Activated B cell treated with CpG ODN at 0.5 μM for 24 hours (primary cell): ENCODE measurements around the gene GREB1L. TPM values are rescaled to one million over a fixed set of nuclear protein-coding genes. Genes with fewer than 3 reads are reported as not detected.

Source experiments
- ATAC-seq: fragments of 200-7000 bp; cut with Tn5 transposase; one replicate; pipeline ENCODE4 v1.10.0; 2021; ENCODE audit warnings: low read depth, mild to moderate bottlenecking, moderate library complexity
- CTCF ChIA-PET: fragments of 350-600 bp; sonication (Branson Sonifier 250); formaldehyde crosslinking; loops from one replicate; lab custom pipeline; 2021; ENCODE audit warnings: antibody characterized with exemption; lab: Charles Lee
- POLR2A ChIA-PET: fragments of 350-600 bp; sonication (Branson Sonifier 250); formaldehyde crosslinking; loops from one replicate; lab custom pipeline; 2021; ENCODE audit warnings: antibody characterized with exemption; lab: Charles Lee
- DNase-seq: peaks from one replicate; pipeline ENCODE4 v3.0.0; 2022
- H3K27ac Mint-ChIP-seq: one replicate; pipeline ENCODE4 v1.8.0; 2020; ENCODE audit warnings: mixed read lengths
- H3K27me3 Mint-ChIP-seq: one replicate; pipeline ENCODE4 v1.8.0; 2021; ENCODE audit warnings: mixed read lengths
- H3K36me3 Mint-ChIP-seq: one replicate; pipeline ENCODE4 v1.8.0; 2021; ENCODE audit warnings: low read depth, mixed read lengths
- H3K4me1 Mint-ChIP-seq: one replicate; pipeline ENCODE4 v1.8.0; 2021; ENCODE audit warnings: mixed read lengths
- H3K4me3 Mint-ChIP-seq: one replicate; pipeline ENCODE4 v1.8.0; 2020; ENCODE audit warnings: mild to moderate bottlenecking, mixed read lengths
- H3K9me3 Mint-ChIP-seq: one replicate; pipeline ENCODE4 v1.8.0; 2020; ENCODE audit warnings: mixed read lengths
- intact Hi-C: fragments of 100-400 bp; cut with micrococcal nuclease; formaldehyde crosslinking; loops from one replicate; pipeline ENCODE4 v1.15.1; 2024
- total RNA-seq: library from RNA; stranded (reverse); gene quantifications from 2 replicates; pipeline ENCODE4 v1.2.3, GENCODE V29; 2022
- TF ChIP-seq, protein P1 (sequence below): fragments of 200-600 bp; IDR thresholded peaks from one replicate; pipeline ENCODE4 v1.8.0; 2022; ENCODE audit warnings: antibody characterized with exemption, mild to moderate bottlenecking

Gene GREB1L
- total RNA-seq, 1 donor from 2014 or later: not detected

- CTCF ChIA-PET: no interaction called here
- intact Hi-C loops: no loop called here
Observed at GRCh38 chr18:21218862-21219261, 23.2 kb upstream of the GREB1L start.

DNA sequence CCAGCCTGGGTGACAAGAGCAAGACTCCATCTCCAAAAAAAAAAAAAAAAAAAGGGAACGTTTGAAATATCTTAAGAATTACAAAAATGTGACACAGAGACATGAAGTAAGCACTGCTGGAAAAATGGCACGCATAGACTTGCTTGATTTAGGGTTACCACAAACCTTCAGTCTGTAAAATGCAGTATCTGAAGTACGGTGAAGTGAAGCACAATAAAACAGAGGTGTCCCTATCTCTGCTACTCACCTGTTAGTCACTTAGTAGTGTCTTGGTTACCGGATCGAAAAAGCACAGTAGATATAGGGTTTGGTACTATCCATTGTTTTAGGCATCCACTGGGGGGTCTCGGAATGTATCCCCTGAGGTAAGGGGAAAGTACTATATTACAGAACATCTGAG lies 11.6 kb upstream of the GREB1L start:
- no peaks in the 10 kb centered on the region for H3K9me3 Mint-ChIP-seq
- POLR2A ChIA-PET: no interaction called here
- ATAC-seq: no peak
- TF ChIP-seq, protein P1, sequence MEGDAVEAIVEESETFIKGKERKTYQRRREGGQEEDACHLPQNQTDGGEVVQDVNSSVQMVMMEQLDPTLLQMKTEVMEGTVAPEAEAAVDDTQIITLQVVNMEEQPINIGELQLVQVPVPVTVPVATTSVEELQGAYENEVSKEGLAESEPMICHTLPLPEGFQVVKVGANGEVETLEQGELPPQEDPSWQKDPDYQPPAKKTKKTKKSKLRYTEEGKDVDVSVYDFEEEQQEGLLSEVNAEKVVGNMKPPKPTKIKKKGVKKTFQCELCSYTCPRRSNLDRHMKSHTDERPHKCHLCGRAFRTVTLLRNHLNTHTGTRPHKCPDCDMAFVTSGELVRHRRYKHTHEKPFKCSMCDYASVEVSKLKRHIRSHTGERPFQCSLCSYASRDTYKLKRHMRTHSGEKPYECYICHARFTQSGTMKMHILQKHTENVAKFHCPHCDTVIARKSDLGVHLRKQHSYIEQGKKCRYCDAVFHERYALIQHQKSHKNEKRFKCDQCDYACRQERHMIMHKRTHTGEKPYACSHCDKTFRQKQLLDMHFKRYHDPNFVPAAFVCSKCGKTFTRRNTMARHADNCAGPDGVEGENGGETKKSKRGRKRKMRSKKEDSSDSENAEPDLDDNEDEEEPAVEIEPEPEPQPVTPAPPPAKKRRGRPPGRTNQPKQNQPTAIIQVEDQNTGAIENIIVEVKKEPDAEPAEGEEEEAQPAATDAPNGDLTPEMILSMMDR: no peak
- no peak overlapping the region for H3K27ac Mint-ChIP-seq
- CTCF ChIA-PET: no interaction called here
- no peak overlapping the region for H3K4me3 Mint-ChIP-seq
- no peaks in the 10 kb centered on the region for H3K27me3 Mint-ChIP-seq
- H3K36me3 Mint-ChIP-seq: no peaks in the 10 kb centered on the region
- no peaks in the 10 kb centered on the region for H3K4me1 Mint-ChIP-seq
- no peak for DNase-seq
- intact Hi-C loops: no loop called here

More at GRCh38 chr18:21218862-21219261, 23.2 kb upstream of the GREB1L start:
- Mint-ChIP-seq H3K4me3 (no peak overlapping the region), H3K36me3 (no peaks in the 10 kb centered on the region), H3K9me3 (no peaks in the 10 kb centered on the region), H3K4me1 (no peaks in the 10 kb centered on the region), H3K27ac (no peak overlapping the region), H3K27me3 (no peaks in the 10 kb centered on the region)
- TF ChIP-seq, protein P1: no peak
- POLR2A ChIA-PET: no interaction called here
- ATAC-seq (no peak), DNase-seq (no peak)

DNA sequence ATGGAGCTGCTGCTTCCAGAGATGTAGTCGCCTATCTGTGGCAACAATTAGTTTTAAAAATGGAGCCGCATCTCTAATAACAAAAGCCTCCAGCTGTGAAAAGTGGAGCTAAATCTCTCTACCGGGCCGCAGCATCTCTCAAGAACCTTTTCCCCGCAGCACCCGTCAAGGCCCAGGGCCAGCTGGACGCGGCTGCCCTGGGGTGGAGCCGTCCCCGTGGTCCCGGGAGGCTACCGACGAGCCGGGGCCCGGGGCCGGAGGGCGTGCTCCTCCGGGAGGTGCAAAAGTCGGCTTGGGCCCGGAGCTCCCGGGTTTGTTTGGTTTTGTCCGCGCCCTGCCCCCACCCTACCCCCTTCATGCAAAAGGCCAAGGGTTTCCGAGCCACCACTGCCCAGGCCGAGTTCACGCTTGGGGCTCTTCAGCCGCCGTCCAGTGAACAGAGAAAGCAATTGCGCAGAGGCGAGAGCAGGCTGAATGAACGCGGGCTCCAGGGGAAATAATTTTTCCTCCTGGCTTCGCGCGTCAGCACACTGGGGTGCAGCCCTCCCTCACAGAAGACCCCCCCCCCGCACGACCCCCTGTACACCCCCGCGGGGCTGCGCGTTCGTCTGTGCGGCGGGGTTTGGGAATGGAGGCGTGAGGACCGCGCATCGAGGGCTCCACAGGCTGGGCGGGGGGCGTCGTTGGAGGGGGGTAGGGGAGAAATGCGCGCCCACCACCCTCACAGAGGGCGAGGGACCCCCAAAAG lies 557 bp upstream of the GREB1L start:
- no peak for DNase-seq
- intact Hi-C loops: no loop called here
- peaks cover 45% of the 10 kb centered on the region for H3K27me3 Mint-ChIP-seq
- H3K4me1 Mint-ChIP-seq: peaks cover 10% of the 10 kb centered on the region
- no peak overlapping the region for H3K27ac Mint-ChIP-seq
- ChIA-PET CTCF (no interaction called here), POLR2A (no interaction called here)
- no peaks in the 10 kb centered on the region for H3K9me3 Mint-ChIP-seq
- H3K36me3 Mint-ChIP-seq: no peaks in the 10 kb centered on the region
- TF ChIP-seq, protein P1: no peak
- no peak overlapping the region for H3K4me3 Mint-ChIP-seq
- ATAC-seq: no peak

DNA sequence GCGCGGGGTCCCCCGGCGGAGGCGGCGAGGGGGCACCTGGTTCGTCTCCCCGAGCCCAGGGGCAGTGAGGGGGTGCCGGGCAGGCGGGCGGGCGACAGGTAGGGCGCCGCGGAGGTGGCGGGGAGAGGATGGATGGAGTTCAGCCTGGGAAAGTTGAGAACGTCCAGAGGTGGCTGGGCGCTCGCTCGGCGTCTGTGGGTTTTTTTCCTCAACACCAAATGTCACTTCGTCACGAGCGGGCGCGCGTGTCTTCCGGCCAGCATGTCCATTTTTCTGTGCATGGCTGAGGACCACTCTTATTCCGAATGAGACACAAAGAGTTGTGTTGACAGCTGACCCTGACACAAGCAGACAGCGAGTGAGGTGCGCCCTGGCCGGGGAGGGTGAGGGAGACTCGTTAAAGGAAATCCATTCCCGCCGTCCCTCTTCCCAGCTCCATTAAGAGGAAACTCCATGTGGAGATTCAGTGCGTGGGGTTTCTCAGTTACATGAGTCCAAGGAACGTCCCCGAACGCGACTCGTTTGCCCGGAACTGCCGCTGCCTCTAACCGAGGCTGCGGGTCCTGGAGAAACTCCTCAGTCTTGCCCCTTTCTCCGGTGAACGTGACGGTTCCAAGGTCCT lies 859 bp downstream of the GREB1L start:
- POLR2A ChIA-PET: no interaction called here
- CTCF ChIA-PET: no interaction called here
- Mint-ChIP-seq H3K27ac (no peak overlapping the region), H3K27me3 (peaks cover 51% of the 10 kb centered on the region), H3K36me3 (no peaks in the 10 kb centered on the region), H3K9me3 (no peaks in the 10 kb centered on the region), H3K4me3 (peak overlapping the region; percentile 32), H3K4me1 (peaks cover 10% of the 10 kb centered on the region)
- intact Hi-C loops: no loop called here
- TF ChIP-seq, protein P1: no peak
- DNase-seq (no peak), ATAC-seq (no peak)

GRCh38 chr18:21254576-21254975 lies 12.5 kb downstream of the GREB1L start:
- Mint-ChIP-seq H3K4me3 (no peak overlapping the region), H3K27ac (no peak overlapping the region), H3K27me3 (peaks cover 9% of the 10 kb centered on the region), H3K4me1 (no peaks in the 10 kb centered on the region), H3K36me3 (no peaks in the 10 kb centered on the region), H3K9me3 (no peaks in the 10 kb centered on the region)
- intact Hi-C loops: no loop called here
- ATAC-seq (no peak), DNase-seq (no peak)
- POLR2A ChIA-PET: no interaction called here
- CTCF ChIA-PET: no interaction called here
- TF ChIP-seq, protein P1: no peak
